Coronary artery (tissue), 2 donors: ENCODE data around the gene YKT6.

Experiments used
- DNase-seq: peaks from one replicate; pipeline ENCODE4 v3.0.0-alpha.2; 2017; ENCODE audit warnings: low spot score
- H3K27ac ChIP-seq, 2 donors: fragments of 200-600 bp; sonication (generic); one replicate each; pipeline ENCODE4 v1.5.1; 2016 to 2019
- H3K4me3 ChIP-seq: fragments of 200-600 bp; sonication (generic); 2 replicates; pipeline ENCODE4 v1.5.1; 2016; ENCODE audit warnings: mild to moderate bottlenecking, moderate library complexity
- CTCF ChIP-seq: fragments of 200-600 bp; sonication (generic); IDR thresholded peaks from one replicate; pipeline ENCODE4 v1.5.1; 2019; ENCODE audit warnings: antibody characterized with exemption

The YKT6 gene

GRCh38 chr7:44210107-44210506, 9.3 kb downstream of the YKT6 start:
- Histone ChIP-seq H3K27ac (no peak overlapping the region), H3K4me3 (no peak overlapping the region)
- TF ChIP-seq CTCF, result no peak
- DNase-seq, result no peak

GRCh38 chr7:44211126-44211675, 10.4 kb downstream of the YKT6 start:
- Histone ChIP-seq H3K27ac (no peak overlapping the region), H3K4me3 (no peak overlapping the region)
- no peak for DNase-seq
- TF ChIP-seq CTCF, result no peak

- H3K4me3 ChIP-seq, result no peak overlapping the region
- H3K27ac ChIP-seq, result no peak overlapping the region
- DNase-seq, result no peak
- no peak for TF ChIP-seq CTCF
Measured at GRCh38 chr7:44212018-44212417, 11.2 kb downstream of the YKT6 start.

GRCh38 chr7:44212581-44213184, 11.9 kb downstream of the YKT6 start:
- no peak overlapping the region for H3K27ac ChIP-seq

GRCh38 chr7:44213206-44213876, 12.6 kb downstream of the YKT6 start:
- TF ChIP-seq CTCF, result no peak
- Histone ChIP-seq H3K27ac (no peak overlapping the region), H3K4me3 (no peak overlapping the region)
- DNase-seq, result no peak

More at GRCh38 chr7:44212581-44213184, 11.9 kb downstream of the YKT6 start:
- H3K4me3 ChIP-seq, result no peak overlapping the region
- no peak for DNase-seq
- no peak for TF ChIP-seq CTCF

- H3K4me3 ChIP-seq, result no peak overlapping the region
- no peak overlapping the region for H3K27ac ChIP-seq
- no peak for TF ChIP-seq CTCF
- no peak for DNase-seq
Measured at GRCh38 chr7:44213877-44214388, 13.2 kb downstream of the YKT6 start.

- no peak for DNase-seq
- Histone ChIP-seq H3K27ac (no peak overlapping the region), H3K4me3 (no peak overlapping the region)
- no peak for TF ChIP-seq CTCF
Measured at GRCh38 chr7:44215531-44215930, 14.8 kb downstream of the YKT6 start.
